CD4-positive, alpha-beta T cell treated with Interleukin-15 for 1 hour (primary cell): Measurements from ENCODE around the gene ADIRF.
"Not testable (repeated sequence)": the region's sequence is repeated elsewhere in the genome, so short reads cannot be mapped to it uniquely, and the experiment has no call there.

Experiments
- DNase-seq: peaks from one replicate; pipeline ENCODE4 v3.0.0-alpha.2; 2020

ADIRF gene

DNA sequence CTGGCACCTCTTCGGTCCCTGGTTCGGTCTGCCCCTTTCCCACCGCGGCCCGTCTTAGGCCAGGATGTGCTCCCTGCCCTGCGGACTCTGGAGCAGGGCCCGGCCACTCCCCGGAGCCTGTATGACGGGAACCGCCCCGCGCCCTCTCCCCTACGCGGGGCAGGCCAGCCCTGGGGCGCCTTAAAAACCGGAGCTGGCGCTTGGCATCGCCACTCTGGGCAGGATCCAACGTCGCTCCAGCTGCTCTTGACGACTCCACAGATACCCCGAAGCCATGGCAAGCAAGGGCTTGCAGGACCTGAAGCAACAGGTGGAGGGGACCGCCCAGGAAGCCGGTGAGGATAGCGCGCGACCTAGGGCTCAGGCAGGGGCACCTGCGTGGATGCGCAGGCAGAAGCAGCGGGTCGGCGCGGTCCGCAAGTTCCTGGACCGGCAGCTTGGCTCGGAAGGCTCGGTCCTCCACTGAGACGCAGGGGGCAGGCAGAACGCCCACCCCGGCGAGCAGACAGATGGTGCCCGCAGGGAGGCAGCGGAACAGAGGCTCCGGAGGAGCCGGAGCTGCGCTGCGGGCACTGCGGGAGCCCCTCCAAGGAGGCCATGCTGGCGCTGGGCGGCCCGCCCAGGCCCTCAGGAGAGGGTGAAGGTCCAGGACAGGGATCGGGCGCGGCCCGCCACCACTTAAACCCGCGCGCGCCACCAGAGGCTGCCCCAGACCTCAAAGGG, at the start of gene ADIRF:
ADIRF (plus strand) TSS at position 212 of the 723 bp plus-strand sequence; CDS start at position 275, 63 bp downstream.
- DNase-seq, result no peak

DNA sequence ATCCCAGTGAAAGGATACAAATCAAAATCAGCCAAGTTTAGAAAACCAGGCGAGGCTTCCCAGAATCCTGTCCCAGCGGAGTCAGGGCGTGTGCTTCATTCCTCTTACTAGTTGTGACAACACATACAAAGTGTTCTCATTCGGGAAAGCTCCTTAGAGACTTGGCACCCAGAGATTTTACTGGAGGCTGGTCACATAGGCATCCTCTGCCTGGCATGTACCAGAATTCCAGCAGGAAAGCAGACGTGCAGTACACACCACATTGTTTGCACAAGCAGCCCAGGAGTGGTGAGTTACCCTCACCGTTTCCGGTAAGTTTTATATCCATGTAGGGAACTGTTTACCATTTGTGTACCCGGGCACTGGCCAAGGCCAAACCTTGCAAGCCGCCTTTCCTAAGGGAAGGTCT, 45.7 kb upstream of the ADIRF start:
- no peak for DNase-seq

DNA sequence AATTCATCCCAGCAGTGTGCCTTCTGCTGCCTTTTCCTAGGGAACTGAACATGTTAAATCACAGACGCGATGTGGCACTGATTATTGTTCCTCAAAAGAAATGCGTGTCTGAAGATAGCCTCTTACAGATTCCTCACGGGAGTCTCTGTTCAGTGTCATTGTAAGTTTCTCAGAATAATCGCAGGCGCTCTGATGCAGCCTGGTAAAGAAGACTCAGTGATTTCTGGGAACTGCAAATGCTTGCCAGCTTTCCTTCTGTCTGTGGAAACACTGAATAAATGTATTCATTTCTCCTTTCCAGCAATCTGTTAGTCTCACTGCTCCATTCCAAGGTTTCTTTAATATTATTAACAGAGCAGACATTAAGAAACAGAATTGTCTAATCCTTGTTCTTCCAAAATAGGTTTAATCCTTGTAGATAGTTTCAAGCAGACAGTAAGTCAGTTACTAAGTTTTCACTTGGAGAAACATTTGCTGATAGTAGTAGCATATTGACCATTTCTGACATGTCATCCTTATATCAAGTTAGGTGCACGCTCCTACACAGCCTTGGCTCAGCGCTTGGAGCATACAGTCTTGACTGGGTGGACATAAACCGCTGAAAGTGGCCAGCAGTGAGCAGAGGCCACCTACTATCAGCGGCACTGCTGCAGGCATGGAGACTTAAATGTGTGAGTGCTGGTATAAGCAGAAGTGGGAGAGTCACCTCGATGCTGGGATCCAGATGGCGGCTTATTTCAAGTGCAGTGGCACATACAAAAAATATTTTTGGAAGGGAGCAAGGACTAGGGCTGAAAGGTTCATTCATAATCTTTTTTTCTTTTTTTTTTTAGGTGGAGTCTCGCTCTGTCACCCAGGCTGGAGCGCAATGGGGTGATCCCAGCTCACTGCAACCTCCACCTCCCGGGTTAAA, 38.6 kb upstream of the ADIRF start:
- no peak for DNase-seq

DNA sequence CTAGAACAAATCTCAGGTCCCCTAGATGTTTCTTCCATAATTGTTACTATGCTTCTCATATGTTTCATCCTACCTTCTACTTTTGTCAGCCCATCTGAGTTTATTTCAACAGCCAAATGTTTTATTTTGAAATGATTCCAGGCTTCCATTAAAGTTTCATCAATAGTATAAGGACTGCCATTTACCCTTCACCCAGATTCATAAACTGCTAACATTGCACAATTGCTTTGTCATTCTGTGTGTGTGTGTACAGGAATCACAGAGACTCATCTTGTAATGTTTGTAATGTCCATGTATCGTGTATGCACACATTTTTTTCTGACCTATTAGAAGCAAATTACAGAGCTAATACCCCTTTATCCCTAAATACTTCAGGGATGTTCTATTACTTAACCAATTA, 36.4 kb upstream of the ADIRF start:
- DNase-seq, result no peak

DNA sequence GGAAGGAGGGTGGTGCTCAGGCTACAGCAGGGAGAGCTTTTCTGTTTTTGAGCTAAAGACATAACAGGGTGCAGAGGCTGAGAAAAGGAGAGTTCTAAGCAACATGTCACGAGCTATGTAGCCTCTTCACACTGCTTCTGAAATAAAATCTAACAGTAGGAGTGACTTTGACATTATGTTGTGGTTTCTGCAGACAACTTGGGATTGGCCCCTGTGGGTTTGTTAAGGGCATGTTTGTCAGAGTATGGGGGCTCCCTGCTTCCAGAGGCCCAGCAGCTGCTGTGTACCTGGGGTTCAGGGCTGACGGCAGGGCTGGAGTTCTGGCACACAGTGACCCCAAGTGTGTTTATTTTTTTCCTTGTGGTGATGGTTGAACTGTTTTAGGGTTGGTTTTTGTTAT, 35.6 kb upstream of the ADIRF start:
- no peak for DNase-seq

DNA sequence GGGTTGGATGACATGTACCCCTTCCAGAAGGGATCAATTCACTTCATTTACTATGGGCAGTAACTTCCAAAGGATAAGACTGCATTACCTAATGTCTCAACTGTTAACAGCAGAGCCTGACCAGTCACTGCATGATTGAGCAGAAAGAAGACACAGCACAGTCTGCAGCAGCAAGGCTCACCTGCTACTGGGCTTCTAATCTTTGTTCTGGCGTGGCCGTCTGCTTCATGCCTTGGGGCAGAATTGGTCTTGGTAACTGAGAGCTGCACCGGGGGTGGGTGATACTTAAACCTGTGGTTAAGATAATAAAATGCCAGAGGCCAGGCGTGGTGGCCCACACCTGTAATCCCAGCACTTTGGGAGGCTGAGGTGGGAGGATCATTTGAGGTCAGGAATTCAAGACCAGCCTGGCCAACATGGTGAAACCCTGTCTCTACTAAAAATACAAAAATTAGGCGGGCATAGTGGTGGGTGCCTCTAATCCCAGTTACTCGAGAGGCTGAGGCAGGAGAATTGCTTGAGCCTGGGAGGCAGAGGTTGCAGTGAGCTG, 34.0 kb upstream of the ADIRF start:
- not testable (repeated sequence) for DNase-seq

DNA sequence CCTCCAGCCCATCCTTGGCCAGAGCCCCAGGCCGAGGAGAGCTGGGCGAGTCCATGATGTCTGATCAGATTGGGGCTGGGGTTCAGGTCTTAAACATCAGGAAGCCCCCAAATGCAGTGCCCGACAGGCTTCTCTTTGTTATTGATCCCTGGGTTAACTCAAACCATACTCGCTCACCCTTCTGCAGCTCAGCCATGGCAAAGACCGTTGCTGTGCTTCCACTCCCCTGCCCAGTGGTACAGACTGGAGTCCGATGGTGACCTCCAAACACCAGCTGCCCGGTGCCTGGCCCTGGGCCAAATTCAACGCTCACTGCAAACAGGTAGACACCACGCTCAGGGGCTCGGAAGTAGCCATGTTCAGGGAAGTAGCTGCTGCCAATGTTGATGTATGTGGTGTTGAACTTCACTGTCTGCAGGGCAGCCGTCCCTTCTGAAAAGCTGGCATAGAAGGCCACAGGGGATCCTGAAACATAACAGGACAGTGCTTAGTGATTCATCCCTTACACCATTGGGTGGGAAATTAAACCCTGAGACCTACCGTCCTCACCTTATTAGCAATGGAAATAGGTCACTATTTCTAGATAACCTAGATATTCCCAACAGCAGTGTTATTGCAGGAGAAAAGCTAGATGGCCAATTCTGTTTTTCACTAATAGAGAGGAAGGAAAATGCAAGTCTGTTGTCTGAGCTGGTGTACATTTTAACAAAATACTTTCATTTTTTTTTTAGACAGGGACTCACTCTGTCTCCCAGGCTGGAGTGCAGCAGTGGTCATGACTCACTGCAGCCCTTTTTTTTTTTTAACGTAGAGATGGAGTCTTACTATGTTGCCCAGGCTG, 31.4 kb upstream of the ADIRF start:
- no peak for DNase-seq

DNA sequence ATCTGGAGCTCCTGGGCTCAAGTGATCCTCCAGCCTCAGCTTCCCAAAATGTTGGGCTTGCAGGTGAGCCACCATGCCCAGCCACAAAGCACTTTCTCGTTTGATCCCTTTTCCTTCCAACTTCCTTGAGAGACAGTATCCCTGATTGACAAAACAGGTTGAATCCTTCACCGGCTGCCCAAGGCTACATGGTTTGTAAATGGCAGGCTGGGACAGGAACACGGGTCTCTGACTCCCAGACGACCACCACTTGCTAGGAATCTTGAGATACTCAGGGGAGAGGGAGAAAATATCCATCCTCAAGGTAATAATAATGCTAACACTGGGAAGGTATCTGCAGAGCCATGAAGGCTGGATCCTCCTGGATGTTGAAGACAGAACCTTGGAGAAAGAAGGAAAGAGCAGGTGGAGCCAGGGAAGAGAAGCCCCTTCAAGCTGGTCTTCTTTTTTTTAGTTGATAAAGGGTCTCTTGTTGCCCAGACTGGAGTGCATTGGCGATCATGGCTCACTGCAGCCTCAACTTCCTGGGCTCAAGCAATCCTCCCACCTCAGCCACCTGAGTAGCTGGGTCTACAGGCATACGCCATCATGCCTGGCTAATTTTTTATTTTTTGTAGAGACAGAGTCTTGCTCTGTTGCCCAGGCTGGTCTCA, 30.7 kb upstream of the ADIRF start:
- DNase-seq, result no peak

DNA sequence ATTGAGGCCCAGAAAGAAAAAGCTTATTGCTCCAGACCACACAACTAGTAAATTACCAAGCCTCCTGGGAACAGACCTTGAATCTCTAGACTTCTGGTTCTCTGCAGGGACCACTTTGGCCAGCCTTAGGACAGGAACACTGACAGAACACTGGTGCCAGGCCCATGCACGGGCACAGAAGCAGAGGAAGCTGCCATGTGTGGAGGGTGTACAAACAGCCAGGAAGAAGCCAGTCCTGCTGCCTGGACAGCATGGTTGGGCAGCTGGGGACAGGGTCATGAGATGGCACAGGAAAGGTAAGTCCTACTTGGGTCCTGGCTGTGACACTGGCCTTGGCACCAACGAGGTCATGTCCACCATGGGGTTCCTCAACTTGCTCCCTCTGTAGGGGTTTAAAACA, 30.0 kb upstream of the ADIRF start:
- DNase-seq, result no peak

DNA sequence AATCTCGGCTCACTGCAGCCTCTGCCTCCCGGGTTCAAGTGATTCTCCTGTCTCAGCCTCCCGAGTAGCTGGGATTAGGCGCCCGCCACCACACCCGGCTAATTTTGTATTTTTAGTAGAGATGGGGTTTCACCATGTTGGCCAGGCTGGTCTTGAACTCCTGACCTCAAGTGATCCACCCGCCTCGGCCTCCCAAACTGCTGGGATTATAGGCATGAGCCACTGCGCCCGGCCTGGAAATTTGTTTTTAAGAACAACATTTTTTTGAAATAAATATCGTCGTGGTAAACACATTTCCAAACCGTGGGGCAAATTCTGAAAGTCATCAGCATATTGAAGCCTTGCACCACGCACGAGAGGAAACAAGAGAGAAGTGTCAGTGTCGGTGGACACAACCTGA, 28.2 kb upstream of the ADIRF start:
- DNase-seq, result not testable (repeated sequence)

DNA sequence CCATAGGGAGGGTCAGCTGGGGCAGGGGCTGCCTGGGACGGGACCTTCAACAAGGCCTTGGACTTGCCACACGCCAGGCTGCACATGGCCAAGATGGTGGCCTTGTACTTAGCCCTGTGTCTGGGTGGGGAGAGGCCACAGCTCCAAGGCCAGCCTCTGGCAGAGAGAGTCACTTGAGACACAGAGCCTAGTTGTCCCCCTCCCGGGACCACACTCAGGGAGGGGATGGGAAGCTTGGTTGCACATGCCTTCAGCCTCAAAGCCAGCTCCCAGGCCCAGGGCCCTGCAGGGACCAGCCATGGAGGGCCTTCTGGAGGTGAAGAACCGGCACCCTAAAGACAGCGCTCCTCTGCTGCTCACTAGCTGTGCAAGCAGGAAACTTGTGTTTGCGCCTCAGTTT, 27.6 kb upstream of the ADIRF start:
- DNase-seq, result no peak

DNA sequence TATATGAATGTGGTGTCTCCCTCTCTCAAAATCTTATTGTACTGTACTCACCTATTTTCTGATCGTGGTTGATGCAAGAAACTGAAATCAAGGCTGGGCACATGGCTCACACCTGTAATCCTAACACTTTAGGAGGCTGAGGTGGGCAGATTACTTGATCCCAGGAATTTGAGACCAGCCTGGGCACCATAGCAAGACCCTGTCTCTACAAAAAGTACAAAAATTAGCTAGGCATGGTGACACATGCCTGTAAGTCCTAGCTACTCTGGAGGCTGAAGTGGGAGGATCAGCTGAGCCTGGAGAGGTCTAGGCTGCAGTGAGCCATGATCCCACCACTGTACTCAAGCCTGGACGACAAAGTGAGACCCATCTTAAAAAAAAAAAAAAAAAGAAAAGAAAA, 26.9 kb upstream of the ADIRF start:
- DNase-seq, result no peak

DNA sequence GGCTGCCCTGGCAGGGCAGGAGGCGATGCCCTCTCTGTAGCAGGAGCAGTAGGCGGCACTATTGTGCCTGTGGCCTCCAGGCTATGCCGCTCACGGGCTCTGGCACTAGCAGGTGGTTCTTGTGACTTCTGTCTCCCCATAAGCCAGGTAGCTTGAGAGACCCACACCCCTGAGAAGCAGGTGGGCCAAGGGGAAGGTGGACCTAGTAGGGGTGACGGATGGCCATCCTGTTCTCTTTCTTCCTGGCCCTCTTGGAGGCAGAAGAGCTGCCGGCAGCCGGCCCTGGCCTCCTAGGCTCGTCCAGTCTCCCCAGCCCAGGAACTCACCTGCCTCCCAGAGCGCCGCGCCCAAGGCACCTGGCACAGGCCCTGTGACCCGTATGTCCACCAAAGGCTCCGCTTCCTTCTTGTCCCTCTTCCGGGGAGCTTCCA, 26.3 kb upstream of the ADIRF start:
- DNase-seq, result no peak

DNA sequence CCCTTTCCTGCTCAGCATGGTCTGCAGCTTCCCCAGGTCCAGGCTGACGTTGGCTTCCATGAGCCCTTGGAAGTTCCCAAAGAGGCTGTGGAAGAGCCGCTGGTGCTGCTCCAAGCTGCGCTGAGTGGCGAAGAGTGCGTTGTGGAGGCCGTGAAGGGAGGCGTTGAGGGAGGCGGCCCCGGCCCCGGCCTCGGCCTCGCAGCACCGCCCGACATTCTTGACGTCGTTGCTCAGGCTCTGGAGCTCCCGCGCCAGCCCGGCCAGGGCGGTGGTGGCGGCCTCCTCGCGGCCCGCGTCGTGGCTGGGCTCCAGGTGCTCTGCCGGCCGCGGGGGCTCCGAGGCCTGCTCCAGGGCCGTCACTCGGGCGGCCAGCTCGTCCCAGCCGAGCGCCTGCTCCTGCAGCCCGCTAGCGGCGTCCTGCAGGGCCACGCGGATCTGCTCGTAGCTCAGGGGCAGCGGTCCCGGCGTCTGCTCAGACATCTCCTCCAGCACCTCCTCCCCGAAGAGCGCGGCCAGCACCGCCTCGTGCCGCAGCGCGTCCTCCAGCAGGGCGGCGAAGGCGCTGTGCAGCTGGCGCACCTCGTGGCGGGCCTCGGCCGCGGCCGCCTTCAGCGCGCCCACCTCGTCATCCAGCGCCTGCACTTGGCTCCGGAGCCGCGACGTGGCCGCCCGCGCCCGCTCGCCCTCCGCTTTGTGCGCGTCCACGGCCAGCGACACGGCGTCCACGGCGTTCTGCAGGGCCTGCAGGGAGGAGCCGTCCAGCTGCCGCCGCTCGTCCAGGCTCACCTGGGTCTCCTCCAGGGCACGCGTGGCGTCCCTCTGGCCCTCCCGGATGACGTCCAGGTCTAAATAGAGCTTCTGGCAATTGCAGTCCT, 25.6 kb upstream of the ADIRF start:
- no peak for DNase-seq

DNA sequence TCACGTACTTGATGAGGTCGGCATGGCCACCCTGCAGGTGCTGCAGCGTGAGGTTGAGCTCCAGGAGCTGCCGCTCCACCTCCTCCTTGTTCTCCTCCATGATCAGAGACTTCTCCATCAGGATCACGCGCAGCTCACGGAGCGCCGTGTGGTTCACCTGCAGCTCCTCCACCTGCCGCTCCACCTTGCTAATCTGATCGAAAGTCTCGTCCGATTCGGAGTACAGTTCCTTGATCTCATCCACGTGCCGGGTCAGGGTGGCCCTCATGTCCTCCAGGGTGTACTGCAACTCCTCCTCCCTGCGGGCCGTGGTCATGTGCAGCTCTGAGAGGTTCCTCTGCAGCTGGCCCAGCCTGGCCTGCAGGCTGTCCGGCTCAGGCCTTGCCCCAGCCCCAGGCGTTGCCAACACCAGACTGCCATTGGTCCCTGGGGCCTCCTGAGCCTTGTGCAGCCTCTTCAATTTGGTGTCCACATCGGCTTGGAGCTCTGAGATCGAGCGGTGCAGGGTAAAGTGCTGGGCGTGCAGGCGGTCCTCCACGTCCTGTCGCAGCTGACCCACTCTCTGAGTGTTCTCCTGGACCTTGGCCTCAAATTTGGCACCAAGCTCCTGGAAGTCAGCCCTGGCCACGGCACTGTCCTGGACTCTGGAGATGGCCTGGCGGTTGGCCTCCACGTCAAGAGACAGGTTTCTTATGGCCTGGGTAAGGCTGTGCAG, 24.8 kb upstream of the ADIRF start:
- DNase-seq, result no peak

DNA sequence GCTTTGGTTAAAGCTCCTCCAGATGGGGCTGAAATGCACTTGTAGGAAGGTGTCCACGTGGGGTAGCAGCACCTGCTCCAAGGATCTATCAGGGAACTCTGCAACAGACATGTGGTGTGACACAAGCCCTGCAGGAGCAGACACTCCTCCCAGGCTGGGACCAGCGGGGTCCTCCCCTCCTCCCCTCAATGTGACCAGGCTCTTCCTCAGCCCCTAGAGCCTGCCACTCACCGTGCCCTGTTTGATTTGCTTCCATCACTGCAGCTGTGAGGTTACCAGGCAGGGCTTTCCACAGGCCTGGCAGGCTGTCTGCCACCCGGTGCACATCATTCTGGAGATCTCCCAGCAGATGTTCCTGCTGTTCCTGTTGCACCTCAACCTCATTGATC, 24.3 kb upstream of the ADIRF start:
- no peak for DNase-seq

DNA sequence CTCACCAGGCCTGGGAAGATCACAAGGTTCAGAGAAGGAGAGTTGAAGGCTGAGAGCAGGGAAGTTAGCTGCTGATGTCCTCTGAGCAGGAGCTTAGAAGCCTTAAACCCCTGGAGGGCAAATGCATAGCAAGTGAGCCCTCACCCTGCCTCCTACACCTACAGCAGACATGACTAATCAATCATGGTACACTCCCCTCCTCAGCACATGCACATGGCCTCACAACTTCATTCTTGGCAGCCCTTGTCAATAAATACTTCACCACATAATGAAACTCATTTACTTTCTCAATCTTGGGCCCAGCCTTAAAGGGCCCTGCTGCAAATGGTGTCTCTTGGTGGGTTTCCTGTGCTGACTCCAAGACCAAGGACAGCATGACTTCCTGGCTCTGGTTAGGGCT, 23.8 kb upstream of the ADIRF start:
- DNase-seq, result no peak

DNA sequence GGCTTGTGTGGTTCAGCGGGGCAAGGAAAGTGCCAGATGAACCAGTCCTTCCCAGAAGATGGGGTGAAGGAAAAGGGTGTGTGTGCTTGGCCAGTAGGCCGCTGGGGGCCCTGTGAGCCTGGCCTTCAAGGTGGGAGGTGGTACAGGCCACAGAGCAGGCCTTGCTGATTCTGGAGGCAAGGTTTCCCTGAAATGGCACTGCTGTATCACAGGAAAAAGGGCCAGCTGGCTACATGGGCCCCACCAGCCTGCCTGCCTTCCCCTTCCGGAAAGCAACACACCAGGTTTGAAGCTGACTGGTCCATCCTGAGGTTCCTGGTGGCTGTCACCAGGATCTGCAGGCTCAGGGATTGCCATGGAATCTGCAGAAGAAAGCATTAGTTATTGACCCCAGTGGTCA, 23.4 kb upstream of the ADIRF start:
- no peak for DNase-seq

DNA sequence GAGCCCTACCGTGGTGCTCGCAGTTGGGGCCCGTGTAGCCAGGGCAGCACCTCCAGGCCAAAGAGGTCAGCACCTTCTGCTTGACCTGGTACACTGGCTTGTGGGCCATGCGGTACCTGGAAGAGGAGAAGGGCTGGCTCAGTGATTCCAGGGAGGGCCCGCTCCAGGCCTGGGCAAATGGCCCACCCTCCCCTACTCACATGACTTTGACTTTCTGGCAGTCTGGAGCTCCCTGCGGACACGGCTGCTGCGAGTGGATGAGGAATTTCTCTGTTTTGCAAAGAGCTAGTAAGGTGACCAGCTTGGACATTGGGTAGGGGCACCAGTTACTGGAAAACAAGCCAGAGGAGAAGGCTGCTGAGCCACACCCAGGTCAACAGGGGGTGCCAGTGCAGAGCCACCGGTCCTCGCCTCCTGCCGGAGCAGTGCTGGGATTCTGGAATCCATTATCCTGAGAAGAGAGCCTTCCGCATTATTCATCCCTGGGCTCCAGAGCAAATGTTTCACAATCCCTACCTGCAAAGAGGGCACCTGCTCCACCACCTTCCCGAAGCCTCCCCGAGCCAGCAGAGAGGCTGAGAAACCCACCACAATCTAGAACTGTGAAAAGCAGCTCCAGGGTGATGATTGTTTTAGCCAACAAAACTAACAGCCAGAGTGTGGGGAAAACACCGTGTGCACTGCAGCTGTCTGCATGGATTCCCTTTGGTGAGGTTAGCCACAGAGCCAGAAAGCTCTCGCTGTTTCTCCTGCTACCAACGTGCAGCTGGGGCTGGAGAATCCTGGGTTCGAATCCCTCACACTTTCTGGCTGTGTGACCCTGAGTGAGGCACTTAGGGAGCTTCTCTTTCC, 22.7 kb upstream of the ADIRF start:
- no peak for DNase-seq
